Measurements from ENCODE around the gene CUL7. TPM values are rescaled to one million over a fixed set of nuclear protein-coding genes. Genes with fewer than 3 reads are reported as not detected.

Gene CUL7
- total RNA-seq, 2 experiments from 2014 or later, result 23.2 to 23.8 TPM

GRCh38 chr6:43020847-43021246, 32.8 kb downstream of the CUL7 start:
- peaks cover 31% of the 10 kb centered on the region for H3K36me3 Mint-ChIP-seq
- peak overlapping the region; percentile 31 for H3K27ac Mint-ChIP-seq
- POLR2A ChIA-PET, result interaction anchor here (0.7 to 1.6 kb wide), 3 partner anchors 32 to 91 kb away, joined by 3 to 8 read pairs (median 8); partner anchors contain the start of genes CNPY3, CUL7 and MRPL2
- H3K9me3 Mint-ChIP-seq, result no peaks in the 10 kb centered on the region
- no peak for DNase-seq
- peak overlapping the region; percentile 77 for H3K4me3 Mint-ChIP-seq
- no peaks in the 10 kb centered on the region for H3K27me3 Mint-ChIP-seq
- H3K4me1 Mint-ChIP-seq (ENCODE audit: low read depth), result peaks cover 51% of the 10 kb centered on the region
- intact Hi-C loops (cut with micrococcal nuclease), result no loop called here
- CTCF ChIA-PET, result interaction anchor here (0.5 to 2.6 kb wide), 6 partner anchors 35 to 153 kb away, joined by 3 to 11 read pairs (median 3); no protein-coding TSS in a partner anchor

DNA sequence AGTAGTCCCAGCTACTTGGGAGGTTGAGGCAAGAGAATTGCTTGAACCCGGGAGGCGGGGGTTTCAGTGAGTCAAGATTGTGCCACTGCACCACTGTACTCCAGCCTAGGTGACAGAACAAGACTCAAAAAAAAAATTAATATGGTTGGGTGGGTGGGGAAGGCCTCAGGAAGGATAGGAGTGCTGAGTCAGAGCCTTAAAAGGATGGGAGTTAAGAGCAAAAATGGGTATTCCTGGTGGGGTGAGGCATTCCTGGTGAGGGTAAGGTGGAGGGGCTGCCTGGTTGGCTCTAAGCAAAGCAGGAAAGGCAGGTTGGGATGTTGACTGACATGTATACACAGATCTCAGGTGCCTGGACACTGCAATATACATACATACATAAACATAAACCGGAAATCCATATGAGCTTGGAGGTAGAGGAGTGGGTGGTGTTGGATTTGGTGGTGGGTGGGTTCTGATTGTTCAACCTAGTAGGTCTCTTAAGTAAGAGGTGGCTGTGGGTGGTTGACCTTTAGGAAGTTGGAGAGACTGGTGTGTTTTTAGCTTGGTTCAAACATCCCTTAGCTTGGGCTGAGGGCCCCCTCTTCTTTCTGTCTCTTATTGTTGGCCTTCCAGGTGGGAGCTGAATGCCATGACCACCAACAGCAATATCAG, 33.5 kb downstream of the CUL7 start:
- Mint-ChIP-seq H3K27ac (peak overlapping the region; percentile 5), H3K4me1 (ENCODE audit: low read depth) (peaks cover 52% of the 10 kb centered on the region), H3K27me3 (no peaks in the 10 kb centered on the region), H3K9me3 (no peaks in the 10 kb centered on the region), H3K4me3 (no peak overlapping the region), H3K36me3 (peaks cover 27% of the 10 kb centered on the region)
- CTCF ChIA-PET, result interaction anchor here (0.5 to 2.6 kb wide), 6 partner anchors 35 to 154 kb away, joined by 3 to 11 read pairs (median 3); no protein-coding TSS in a partner anchor
- DNase-seq, result no peak
- POLR2A ChIA-PET, result interaction anchor here (0.7 to 1.6 kb wide), 2 partner anchors 39 to 91 kb away, joined by 3 to 8 read pairs; partner anchors contain the start of genes CNPY3 and MRPL2
- intact Hi-C loops (cut with micrococcal nuclease), result no loop called here

- Mint-ChIP-seq H3K36me3 (peaks cover 17% of the 10 kb centered on the region), H3K27me3 (no peaks in the 10 kb centered on the region), H3K9me3 (no peaks in the 10 kb centered on the region), H3K4me1 (ENCODE audit: low read depth) (peaks cover 52% of the 10 kb centered on the region), H3K4me3 (no peak overlapping the region), H3K27ac (no peak overlapping the region)
- intact Hi-C loops (cut with micrococcal nuclease), result no loop called here
- POLR2A ChIA-PET, result no interaction called here
- DNase-seq, result no peak
- CTCF ChIA-PET, result no interaction called here
Measured at GRCh38 chr6:43019152-43019551, 34.5 kb downstream of the CUL7 start.

DNA sequence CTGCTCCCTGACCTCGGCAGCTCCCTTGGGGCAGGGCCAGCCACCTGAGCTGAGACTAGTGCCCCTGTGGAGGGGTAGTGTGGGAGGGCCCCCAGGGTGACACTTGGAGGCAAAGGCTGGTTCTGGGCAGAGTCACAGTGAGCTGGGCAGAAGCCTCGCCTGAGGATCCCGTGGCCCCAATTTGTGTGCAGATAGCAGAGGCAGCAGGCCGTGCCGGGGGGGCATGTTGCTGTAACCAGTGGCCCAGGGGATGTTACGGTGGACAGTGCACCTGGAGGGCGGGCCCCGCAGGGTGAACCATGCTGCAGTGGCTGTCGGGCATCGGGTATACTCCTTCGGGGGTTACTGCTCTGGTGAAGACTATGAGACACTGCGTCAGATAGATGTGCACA, 36.7 kb downstream of the CUL7 start:
- H3K4me3 Mint-ChIP-seq, result no peak overlapping the region
- H3K9me3 Mint-ChIP-seq, result no peaks in the 10 kb centered on the region
- intact Hi-C loops (cut with micrococcal nuclease), result no loop called here
- no peak for DNase-seq
- ChIA-PET CTCF (no interaction called here), POLR2A (no interaction called here)
- H3K27me3 Mint-ChIP-seq, result no peaks in the 10 kb centered on the region
- peaks cover 58% of the 10 kb centered on the region for H3K4me1 Mint-ChIP-seq (ENCODE audit: low read depth)
- H3K27ac Mint-ChIP-seq, result no peak overlapping the region
- peaks cover 29% of the 10 kb centered on the region for H3K36me3 Mint-ChIP-seq

DNA sequence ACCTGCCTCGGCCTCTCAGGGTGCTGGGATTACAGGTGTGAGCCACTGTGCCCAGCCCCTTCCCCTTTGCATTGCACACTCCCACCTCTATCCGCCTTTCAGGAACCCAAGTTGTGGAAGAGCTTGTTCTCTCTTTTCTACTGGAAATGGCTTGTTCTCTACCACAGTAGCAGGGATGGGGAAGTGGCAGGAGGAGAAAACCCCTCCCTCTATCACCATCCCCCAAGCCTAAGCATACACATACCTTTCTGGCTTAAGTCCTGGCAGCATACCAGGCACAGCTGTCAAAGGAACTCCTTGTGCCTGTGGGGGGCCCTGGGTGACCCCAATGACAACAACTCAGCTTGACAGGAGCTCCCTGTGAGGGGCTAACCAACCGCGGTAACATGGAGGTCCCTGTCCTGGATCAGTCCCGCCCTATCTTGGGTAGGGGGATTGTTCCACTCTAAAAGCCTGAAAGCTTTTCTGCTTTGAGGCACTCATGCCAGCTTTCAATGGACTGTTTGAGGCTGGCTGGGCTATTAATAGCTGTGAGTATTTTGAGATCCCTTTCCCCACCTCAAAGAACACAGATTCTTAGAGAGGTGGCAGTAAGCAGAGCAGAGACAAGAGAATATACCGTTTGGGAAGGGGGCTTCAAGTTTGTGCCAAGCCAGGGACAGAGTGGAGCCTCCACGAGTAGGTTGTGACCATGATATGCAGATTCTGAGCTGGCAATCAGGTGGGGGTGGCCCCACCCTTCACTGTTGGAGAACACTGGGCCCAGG, 37.3 kb downstream of the CUL7 start:
- Mint-ChIP-seq H3K9me3 (no peaks in the 10 kb centered on the region), H3K27me3 (no peaks in the 10 kb centered on the region), H3K36me3 (peaks cover 30% of the 10 kb centered on the region), H3K4me3 (peak overlapping the region; percentile 24), H3K4me1 (ENCODE audit: low read depth) (peaks cover 62% of the 10 kb centered on the region), H3K27ac (no peak overlapping the region)
- POLR2A ChIA-PET, result interaction anchor here (3.2 kb wide), 1 partner anchor 87 kb away, joined by 15 read pairs; the partner anchor contains the start of gene CNPY3
- no peak for DNase-seq
- CTCF ChIA-PET, result no interaction called here
- intact Hi-C loops (cut with micrococcal nuclease), result no loop called here

DNA sequence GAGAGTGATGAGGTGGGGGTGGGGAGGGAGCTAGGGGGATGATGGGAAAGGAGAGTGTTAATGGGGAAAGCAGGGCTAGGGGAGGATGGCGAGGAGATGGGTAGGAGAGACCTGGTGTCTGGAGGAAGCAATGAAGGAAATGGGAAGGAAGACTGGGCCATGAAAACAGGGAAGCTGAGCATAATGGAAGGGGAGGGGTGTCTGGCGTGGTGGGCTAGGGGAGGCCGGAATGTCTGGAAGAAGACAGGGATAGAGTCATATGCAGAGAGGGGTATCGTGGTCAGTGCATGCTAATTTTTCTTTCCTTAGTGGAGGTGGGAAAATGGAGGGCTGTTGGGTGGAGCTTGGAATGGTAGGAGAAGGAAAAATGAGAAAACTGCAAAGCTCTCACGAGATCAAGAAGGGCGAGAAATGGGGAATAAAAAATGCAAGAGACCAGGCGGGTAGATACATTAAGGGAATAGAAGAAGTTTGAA, 39.2 kb downstream of the CUL7 start:
- Mint-ChIP-seq H3K4me1 (ENCODE audit: low read depth) (peaks cover 55% of the 10 kb centered on the region), H3K27me3 (no peaks in the 10 kb centered on the region), H3K36me3 (peaks cover 38% of the 10 kb centered on the region), H3K9me3 (no peaks in the 10 kb centered on the region), H3K27ac (peak overlapping the region; percentile 87), H3K4me3 (peak overlapping the region; percentile 94)
- intact Hi-C loops (cut with micrococcal nuclease), result loop anchor here (1.0 to 5.0 kb wide), 9 partner anchors 8 to 413 kb away; partner anchors contain the start of genes ABCC10, CNPY3, CUL7 and KLC4
- ChIA-PET POLR2A (interaction anchor here (0.5 to 3.2 kb wide), 10 partner anchors 9 to 135 kb away, joined by 3 to 15 read pairs (median 7); partner anchors contain the start of genes CNPY3, CUL7, KLC4 and MRPL2), CTCF (interaction anchor here (1.2 kb wide), 2 partner anchors 113 to 129 kb away, joined by 4 to 7 read pairs; no protein-coding TSS in a partner anchor)
- no peak for DNase-seq

DNA sequence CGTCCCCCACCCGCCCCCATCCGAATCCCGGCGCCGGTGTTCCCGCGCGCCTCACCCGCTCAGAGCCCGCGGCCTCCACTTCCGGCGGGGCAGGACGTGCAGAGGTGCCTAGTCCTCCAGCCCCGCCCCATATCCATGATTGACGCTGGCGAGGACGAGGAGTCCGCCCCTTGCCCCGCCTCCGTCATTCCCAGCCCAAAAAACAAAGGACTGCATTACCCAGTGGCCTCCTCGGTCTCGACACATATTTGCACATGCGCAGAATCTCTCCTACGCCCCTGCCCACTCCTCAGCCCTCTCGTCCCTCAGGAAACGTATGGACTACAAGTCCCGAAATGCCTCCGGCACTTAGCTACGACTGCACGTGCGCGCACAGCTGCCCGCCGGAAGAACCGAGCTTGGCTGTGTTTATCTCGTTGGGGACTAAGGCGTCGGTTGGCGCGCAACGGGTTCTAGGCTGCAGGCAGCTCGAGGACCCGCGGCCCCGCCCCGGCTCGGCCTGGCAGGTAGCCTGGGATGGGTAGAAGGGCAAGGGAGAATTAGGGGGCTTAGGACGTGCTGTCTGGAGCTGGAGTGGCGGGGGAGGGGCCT, 39.7 kb downstream of the CUL7 start, which contains the start of the genes KLHDC3 and MEA1:
TSS of gene KLHDC3 (plus strand) at position 407 of the 591 bp plus-strand sequence. CDS start 2,944 bp downstream, outside the sequence.
TSS of gene MEA1 (minus strand) at position 104 of the 591 bp plus-strand sequence. CDS start 133 bp downstream, outside the sequence.
- POLR2A ChIA-PET, result interaction anchor here (0.5 to 3.2 kb wide), 12 partner anchors 8 to 136 kb away, joined by 3 to 15 read pairs (median 5); partner anchors contain the start of genes CNPY3, CUL7, KLC4 and MRPL2
- no peaks in the 10 kb centered on the region for H3K27me3 Mint-ChIP-seq
- H3K4me1 Mint-ChIP-seq (ENCODE audit: low read depth), result peaks cover 55% of the 10 kb centered on the region
- intact Hi-C loops (cut with micrococcal nuclease), result loop anchor here (1.0 to 5.0 kb wide), 9 partner anchors 8 to 413 kb away; partner anchors contain the start of genes ABCC10, CNPY3, CUL7 and KLC4
- peaks cover 40% of the 10 kb centered on the region for H3K36me3 Mint-ChIP-seq
- H3K27ac Mint-ChIP-seq, result peak within 1 kb of the TSS; percentile 87
- H3K9me3 Mint-ChIP-seq, result no peaks in the 10 kb centered on the region
- CTCF ChIA-PET, result interaction anchor here (0.5 to 1.2 kb wide), 3 partner anchors 34 to 130 kb away, joined by 3 to 7 read pairs (median 4); no protein-coding TSS in a partner anchor
- H3K4me3 Mint-ChIP-seq, result peak within 1 kb of the TSS; percentile 94
- DNase-seq, result peak; percentile 100

GRCh38 chr6:43013097-43013842, 40.4 kb downstream of the CUL7 start:
- Mint-ChIP-seq H3K4me3 (peak overlapping the region; percentile 94), H3K27me3 (no peaks in the 10 kb centered on the region), H3K4me1 (ENCODE audit: low read depth) (peaks cover 55% of the 10 kb centered on the region), H3K27ac (peak overlapping the region; percentile 87), H3K36me3 (peaks cover 46% of the 10 kb centered on the region), H3K9me3 (no peaks in the 10 kb centered on the region)
- no peak for DNase-seq
- intact Hi-C loops (cut with micrococcal nuclease), result loop anchor here (5.0 kb wide), 2 partner anchors 111 to 414 kb away; partner anchors contain the start of gene ABCC10
- ChIA-PET POLR2A (interaction anchor here (0.8 to 3.2 kb wide), 12 partner anchors 9 to 84 kb away, joined by 3 to 15 read pairs (median 5); partner anchors contain the start of genes CNPY3, CUL7, KLC4 and MRPL2), CTCF (interaction anchor here (0.5 to 5.4 kb wide), 3 partner anchors 33 to 131 kb away, joined by 3 to 28 read pairs (median 7); no protein-coding TSS in a partner anchor)

DNA sequence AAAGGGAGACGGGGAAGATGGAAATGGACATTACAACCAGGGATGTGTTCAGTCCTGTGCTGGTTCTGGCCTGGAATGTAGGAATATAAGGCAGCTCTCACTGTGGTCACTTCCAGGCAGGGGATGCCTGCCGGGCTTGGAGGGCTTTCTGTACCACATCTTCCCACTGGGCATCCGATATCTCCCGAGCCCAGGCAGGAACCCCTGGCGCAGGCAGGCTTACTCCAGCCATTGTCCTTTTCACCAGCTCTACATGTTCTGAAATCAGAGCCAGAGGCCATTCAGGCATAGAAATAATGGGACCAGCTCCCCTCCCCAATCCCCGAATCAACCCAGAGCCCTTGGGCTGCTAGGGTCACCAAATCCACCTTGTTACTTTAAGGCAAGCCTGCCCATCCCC, 41.3 kb downstream of the CUL7 start:
- intact Hi-C loops (cut with micrococcal nuclease), result loop anchor here (5.0 kb wide), 2 partner anchors 110 to 415 kb away; partner anchors contain the start of gene ABCC10
- POLR2A ChIA-PET, result interaction anchor here (0.8 to 2.6 kb wide), 5 partner anchors 9 to 32 kb away, joined by 3 to 15 read pairs (median 4); partner anchors contain the start of gene PPP2R5D

DNA sequence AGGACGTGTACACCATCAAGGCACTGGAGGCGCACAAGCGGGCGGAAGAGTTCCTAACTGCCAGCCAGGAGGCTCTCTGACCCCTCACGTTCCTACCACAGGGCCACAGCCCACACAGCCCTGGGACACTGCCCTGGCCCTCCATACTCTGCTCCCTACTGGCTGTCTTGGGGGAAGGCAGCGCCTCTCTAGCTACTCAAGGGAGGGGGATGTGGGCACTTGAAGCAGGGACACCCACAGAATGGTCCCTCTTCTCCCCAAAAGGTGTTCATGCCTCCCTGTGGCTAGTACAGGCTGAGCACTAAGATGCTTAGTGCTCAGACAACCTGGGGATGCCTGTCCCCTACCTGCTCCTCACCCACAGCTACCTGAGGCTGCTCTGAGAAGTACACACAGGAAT, 42.4 kb downstream of the CUL7 start:
- DNase-seq, result no peak
- Mint-ChIP-seq H3K27me3 (no peaks in the 10 kb centered on the region), H3K36me3 (peaks cover 41% of the 10 kb centered on the region), H3K4me1 (ENCODE audit: low read depth) (peaks cover 36% of the 10 kb centered on the region), H3K9me3 (no peaks in the 10 kb centered on the region), H3K4me3 (peak overlapping the region; percentile 5), H3K27ac (peak overlapping the region; percentile 87)
- intact Hi-C loops (cut with micrococcal nuclease), result loop anchor here (5.0 kb wide), 2 partner anchors 109 to 416 kb away; partner anchors contain the start of gene ABCC10
- CTCF ChIA-PET, result interaction anchor here (1.8 to 5.4 kb wide), 2 partner anchors 32 to 132 kb away, joined by 5 to 28 read pairs; partner anchors contain the start of gene PEX6
- POLR2A ChIA-PET, result interaction anchor here (1.0 to 1.9 kb wide), 5 partner anchors 13 to 82 kb away, joined by 3 to 8 read pairs (median 4); partner anchors contain the start of genes CNPY3, CUL7, MRPL2 and PEX6

More for the DNA sequence above, 41.3 kb downstream of the CUL7 start:
- peaks cover 43% of the 10 kb centered on the region for H3K36me3 Mint-ChIP-seq
- peak overlapping the region; percentile 87 for H3K27ac Mint-ChIP-seq
- DNase-seq, result no peak
- peaks cover 46% of the 10 kb centered on the region for H3K4me1 Mint-ChIP-seq (ENCODE audit: low read depth)
- no peaks in the 10 kb centered on the region for H3K27me3 Mint-ChIP-seq
- H3K4me3 Mint-ChIP-seq, result peak overlapping the region; percentile 94
- CTCF ChIA-PET, result interaction anchor here (5.4 kb wide), 1 partner anchor 131 kb away, joined by 28 read pairs; no protein-coding TSS in a partner anchor
- no peaks in the 10 kb centered on the region for H3K9me3 Mint-ChIP-seq

All from activated CD4-positive, alpha-beta memory T cell treated with anti-CD3 and anti-CD28 coated beads for 36 hours (primary cell).